Fibroblast of the aortic adventitia (primary cell): ENCODE results near the gene UBL7. TPM values are rescaled to one million over a fixed set of nuclear protein-coding genes. Genes with fewer than 3 reads are reported as not detected.

Source experiments
- DNase-seq: peaks from one replicate; pipeline ENCODE4 v3.0.0-alpha.2; 2010; ENCODE audit warnings: low read depth
- H3K4me3 ChIP-seq: 2 replicates; pipeline ENCODE4 v1.5.1; 2011; ENCODE audit warnings: low read depth, mild to moderate bottlenecking, control low read depth, low read length, moderate library complexity
- CTCF ChIP-seq: IDR thresholded peaks from 2 replicates; pipeline ENCODE4 v1.5.1; 2011; ENCODE audit warnings: mild to moderate bottlenecking, low read length, control low read depth, inconsistent platforms; ENCODE audit not compliant: insufficient read depth
- total RNA-seq: library from RNA; depleted of rRNA; stranded (reverse); fragments of >200 nt; gene quantifications from 2 replicates; pipeline ENCODE4 v1.2.3, GENCODE V29; 2012; ENCODE audit warnings: low replicate concordance

The UBL7 gene
- total RNA-seq, 1 donor: 50.3 TPM

GRCh38 chr15:74417670-74418069 is 43.3 kb downstream of the UBL7 start:
- no peak overlapping the region for H3K4me3 ChIP-seq
- TF ChIP-seq CTCF: no peak
- DNase-seq: no peak

GRCh38 chr15:74417225-74417624 is 43.7 kb downstream of the UBL7 start:
- peak; percentile 61 for DNase-seq
- no peak for TF ChIP-seq CTCF
- no peak overlapping the region for H3K4me3 ChIP-seq

- no peak for DNase-seq
- TF ChIP-seq CTCF: no peak
- no peak overlapping the region for H3K4me3 ChIP-seq
Measured at GRCh38 chr15:74415966-74416916, 44.7 kb downstream of the UBL7 start.

- DNase-seq: no peak
- no peak for TF ChIP-seq CTCF
- no peak overlapping the region for H3K4me3 ChIP-seq
Measured at GRCh38 chr15:74414603-74415338, 46.2 kb downstream of the UBL7 start.

- DNase-seq: no peak
- no peak for TF ChIP-seq CTCF
- no peak overlapping the region for H3K4me3 ChIP-seq
Measured at GRCh38 chr15:74414081-74414580, 46.8 kb downstream of the UBL7 start.

- DNase-seq: no peak
- no peak overlapping the region for H3K4me3 ChIP-seq
- TF ChIP-seq CTCF: no peak
Measured at GRCh38 chr15:74413350-74414080, 47.4 kb downstream of the UBL7 start.
